Testis (tissue), 2 donors: ENCODE data around the gene TNNI3K.

Experiments used
- POLR2A ChIP-seq: fragments of 450-650 bp; IDR thresholded peaks from one replicate; pipeline ENCODE4 v1.6.1; 2017; ENCODE audit warnings: antibody characterized with exemption, mild to moderate bottlenecking, moderate library complexity
- TF ChIP-seq, protein P1 (sequence below), 3 experiments: fragments of 450-650 bp in 2 of 3; fragments of 200-600 bp in 1 of 3; sonication (generic) in 1 of 3; IDR thresholded peaks; one replicate each; pipeline ENCODE4 v1.5.1; 2016 to 2019; ENCODE audit warnings: antibody characterized with exemption in 3 of 3, mild to moderate bottlenecking in 2 of 3, moderate library complexity in 1 of 3

DNA sequence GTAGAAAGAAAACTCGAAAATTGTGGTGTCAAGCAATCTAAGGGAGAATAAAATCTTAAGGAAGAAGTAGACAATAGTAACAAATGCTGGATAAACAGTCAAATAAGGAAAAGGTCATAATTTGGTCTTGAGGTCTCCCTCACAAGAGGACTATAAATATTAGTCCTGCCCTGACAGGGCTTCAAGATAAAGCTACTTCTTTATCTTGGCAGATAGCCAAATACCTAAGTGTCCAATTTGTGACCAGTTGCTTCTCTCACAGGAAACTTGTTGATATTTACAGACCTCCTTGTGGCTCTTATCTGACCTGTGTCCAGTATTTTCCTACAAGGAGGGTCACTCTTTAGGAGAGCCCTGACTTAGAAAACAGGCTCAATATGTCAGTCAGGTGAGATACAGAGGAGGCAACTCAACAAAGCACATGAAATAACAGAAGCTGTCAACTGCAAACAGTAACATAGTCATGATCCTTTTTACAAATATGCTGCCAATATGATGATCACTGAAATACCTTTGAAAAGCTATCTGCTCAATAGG is 88.8 kb downstream of the TNNI3K start:
- no peak for TF ChIP-seq POLR2A
- TF ChIP-seq, protein P1, sequence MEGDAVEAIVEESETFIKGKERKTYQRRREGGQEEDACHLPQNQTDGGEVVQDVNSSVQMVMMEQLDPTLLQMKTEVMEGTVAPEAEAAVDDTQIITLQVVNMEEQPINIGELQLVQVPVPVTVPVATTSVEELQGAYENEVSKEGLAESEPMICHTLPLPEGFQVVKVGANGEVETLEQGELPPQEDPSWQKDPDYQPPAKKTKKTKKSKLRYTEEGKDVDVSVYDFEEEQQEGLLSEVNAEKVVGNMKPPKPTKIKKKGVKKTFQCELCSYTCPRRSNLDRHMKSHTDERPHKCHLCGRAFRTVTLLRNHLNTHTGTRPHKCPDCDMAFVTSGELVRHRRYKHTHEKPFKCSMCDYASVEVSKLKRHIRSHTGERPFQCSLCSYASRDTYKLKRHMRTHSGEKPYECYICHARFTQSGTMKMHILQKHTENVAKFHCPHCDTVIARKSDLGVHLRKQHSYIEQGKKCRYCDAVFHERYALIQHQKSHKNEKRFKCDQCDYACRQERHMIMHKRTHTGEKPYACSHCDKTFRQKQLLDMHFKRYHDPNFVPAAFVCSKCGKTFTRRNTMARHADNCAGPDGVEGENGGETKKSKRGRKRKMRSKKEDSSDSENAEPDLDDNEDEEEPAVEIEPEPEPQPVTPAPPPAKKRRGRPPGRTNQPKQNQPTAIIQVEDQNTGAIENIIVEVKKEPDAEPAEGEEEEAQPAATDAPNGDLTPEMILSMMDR (IDR thresholded peaks at IDR 0.05), result no peak
